ENCODE data around the gene NR1D1.

The NR1D1 gene

GRCh38 chr17:40097087-40097486, 3.3 kb downstream of the NR1D1 start:
- no peak for DNase-seq (ENCODE audit: low spot score)

GRCh38 chr17:40095944-40096791, 4.2 kb downstream of the NR1D1 start:
- no peak for DNase-seq (ENCODE audit: low spot score)

GRCh38 chr17:40095351-40095943, 4.9 kb downstream of the NR1D1 start:
- no peak for DNase-seq (ENCODE audit: low spot score)

- no peak for DNase-seq (ENCODE audit: low spot score)
Observed at GRCh38 chr17:40094874-40095273, 5.5 kb downstream of the NR1D1 start.

- DNase-seq (ENCODE audit: low spot score), result no peak
Observed at GRCh38 chr17:40093580-40094201, 6.7 kb downstream of the NR1D1 start.

GRCh38 chr17:40093005-40093579, 7.3 kb downstream of the NR1D1 start:
- no peak for DNase-seq (ENCODE audit: low spot score)

GRCh38 chr17:40092581-40092980, 7.8 kb downstream of the NR1D1 start:
- DNase-seq (ENCODE audit: low spot score), result no peak

- DNase-seq (ENCODE audit: low spot score), result no peak
Observed at GRCh38 chr17:40091691-40092397, 8.5 kb downstream of the NR1D1 start.

- DNase-seq (ENCODE audit: low spot score), result no peak
Observed at GRCh38 chr17:40090237-40091119, 9.9 kb downstream of the NR1D1 start.

GRCh38 chr17:40089077-40089895, 11.1 kb downstream of the NR1D1 start:
- no peak for DNase-seq (ENCODE audit: low spot score)

- DNase-seq (ENCODE audit: low spot score), result no peak
Observed at GRCh38 chr17:40087903-40088718, 12.3 kb downstream of the NR1D1 start.

GRCh38 chr17:40087049-40087794, 13.2 kb downstream of the NR1D1 start:
- no peak for DNase-seq (ENCODE audit: low spot score)

GRCh38 chr17:40086150-40087044, 14.0 kb downstream of the NR1D1 start:
- DNase-seq (ENCODE audit: low spot score), result no peak

- no peak for DNase-seq (ENCODE audit: low spot score)
Observed at GRCh38 chr17:40084477-40084876, 15.9 kb downstream of the NR1D1 start.

GRCh38 chr17:40079545-40079944, 20.8 kb downstream of the NR1D1 start:
- DNase-seq (ENCODE audit: low spot score), result no peak

GRCh38 chr17:40076591-40076990, 23.8 kb downstream of the NR1D1 start:
- no peak for DNase-seq (ENCODE audit: low spot score)

GRCh38 chr17:40075942-40076498, 24.4 kb downstream of the NR1D1 start:
- no peak for DNase-seq (ENCODE audit: low spot score)

Measured in kidney capillary endothelial cell (primary cell).